Retina (tissue), 1 donor: ENCODE measurements around the gene UBXN2A.
"Not testable (repeated sequence)": the region's sequence is repeated elsewhere in the genome, so short reads cannot be mapped to it uniquely, and the experiment has no call there.

ENCODE experiments used
- DNase-seq: peaks from one replicate; pipeline ENCODE4 v3.0.0-alpha.2; 2016

Gene UBXN2A

DNA sequence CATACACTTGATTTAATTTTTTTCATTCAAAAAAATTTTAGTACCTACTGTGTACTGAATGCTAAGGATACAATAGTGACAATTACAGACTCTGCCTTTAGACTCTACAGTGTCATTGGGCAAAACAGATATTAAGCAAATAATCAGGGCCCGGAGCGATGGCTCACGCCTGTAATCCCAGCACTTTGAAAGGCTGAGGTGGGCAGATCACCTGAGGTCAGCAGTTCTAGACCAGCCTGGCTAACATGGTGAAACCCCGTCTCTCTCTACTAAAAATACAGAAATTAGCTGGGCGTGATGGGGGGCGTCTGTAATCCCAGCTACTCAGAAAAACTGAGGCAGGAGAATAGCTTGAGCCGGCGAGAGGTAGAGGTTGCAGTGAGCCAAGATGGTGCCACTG lies 1.4 kb downstream of the UBXN2A start:
- no peak for DNase-seq

DNA sequence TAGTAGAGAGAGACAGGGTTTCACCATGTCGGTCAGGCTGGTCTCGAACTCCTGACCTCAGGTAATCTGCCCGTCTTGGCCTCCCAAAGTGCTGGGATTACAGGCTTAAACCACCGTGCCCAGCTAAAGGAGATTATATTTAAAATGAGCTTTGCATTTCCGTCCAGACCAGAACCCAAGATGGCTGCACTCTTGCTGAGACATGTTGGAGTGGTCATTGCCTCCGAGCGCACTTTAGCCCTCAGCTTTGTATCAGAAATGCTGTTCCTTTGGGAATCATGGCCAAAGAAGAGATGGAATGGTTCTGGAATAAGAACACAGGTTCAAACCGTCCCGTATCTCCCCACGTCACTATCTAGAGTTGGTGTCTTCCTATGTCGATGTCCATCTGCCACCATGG lies 3.4 kb downstream of the UBXN2A start:
- no peak for DNase-seq

DNA sequence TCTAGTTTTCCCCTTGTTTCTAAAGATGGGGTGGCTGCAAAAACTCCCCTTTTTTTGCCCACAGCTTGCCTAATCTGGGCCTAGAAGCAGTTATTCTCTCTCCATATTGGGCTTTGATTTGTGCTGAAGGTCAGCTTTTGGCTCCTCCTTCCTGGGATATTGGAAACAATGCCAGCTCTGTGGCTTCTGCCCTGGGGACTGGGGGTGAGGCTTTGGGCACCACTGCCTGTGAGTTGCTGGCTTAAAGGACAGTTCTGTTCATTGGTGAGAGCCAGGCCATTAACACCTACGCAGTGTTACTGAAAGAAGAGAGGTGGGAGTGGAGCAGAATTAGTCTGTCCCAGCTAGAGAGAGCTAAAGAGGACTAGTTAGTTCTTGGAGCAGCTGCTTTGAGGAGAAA lies 4.3 kb downstream of the UBXN2A start:
- no peak for DNase-seq

DNA sequence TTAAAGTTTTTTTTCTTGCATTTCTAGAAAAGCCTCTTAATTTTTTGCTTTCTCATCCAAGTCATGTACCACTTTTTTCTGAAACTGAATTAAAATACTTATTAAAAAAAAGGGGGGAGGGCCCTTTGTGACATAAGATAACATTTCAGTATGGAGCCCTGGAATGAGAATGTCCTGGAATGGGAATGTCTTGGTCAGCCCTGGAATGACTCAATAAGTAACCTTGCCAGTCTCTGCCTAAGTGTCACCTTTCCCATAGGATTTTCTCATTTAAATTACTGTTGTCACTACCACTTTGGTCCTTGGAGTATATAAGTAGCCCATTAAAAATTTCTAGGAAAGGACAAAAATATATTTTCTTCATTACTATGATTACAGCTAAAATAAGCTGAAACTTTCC lies 4.7 kb downstream of the UBXN2A start:
- DNase-seq: no peak

DNA sequence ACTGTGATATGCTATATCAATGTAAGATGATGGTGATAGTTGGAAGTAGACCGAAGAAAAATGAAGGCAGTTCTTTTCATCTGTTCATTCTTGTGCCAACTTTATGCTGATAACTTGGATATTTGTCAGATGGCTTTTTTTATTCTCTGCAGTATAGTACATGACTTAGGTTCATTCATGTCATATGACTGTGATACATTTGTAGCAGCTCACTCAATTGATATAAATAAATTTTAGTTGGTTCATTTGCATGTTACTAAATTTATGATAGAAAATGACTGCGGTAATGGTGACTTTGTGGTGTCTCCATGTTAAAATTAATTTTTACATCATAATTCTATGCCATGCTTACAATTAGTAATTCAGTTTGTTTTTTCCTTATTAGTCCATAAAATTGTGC lies 7.1 kb downstream of the UBXN2A start:
- no peak for DNase-seq

DNA sequence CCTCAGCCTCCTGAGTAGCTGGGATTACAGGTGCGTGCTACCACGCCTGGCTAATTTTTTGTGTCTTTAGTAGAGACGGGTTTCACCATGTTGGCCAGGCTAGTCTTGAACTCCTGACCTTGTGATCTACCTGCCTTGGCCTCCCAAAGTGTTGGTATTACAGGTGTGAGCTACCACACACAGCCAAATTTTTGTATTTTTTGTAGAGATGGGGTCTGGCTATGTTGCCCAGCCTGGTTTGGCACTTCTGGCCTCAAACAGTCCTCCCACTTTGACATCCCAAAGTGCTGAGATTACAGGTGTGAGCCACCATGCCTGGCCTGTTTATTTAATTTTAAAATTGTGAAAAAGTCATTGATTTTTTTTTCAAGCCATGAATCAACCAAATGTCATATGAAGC lies 12.3 kb downstream of the UBXN2A start:
- DNase-seq: not testable (repeated sequence)

DNA sequence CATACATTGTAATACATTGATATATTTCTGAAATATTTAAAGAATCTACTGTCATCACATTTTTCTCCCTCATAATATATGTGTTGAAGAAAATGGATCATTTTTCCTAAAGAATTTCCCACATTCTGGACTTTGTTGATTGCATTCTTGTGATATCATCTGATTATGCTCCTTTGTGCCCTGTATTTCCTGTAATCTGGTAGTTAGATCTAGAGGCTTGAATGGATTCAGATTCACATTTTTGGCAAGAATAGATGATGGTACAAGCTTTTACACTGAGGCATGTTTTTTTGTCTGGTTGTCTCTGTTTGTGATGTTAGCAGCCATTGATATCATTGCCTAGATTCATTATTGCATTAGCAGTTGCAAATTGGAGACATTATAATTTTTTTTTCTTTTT lies 13.4 kb downstream of the UBXN2A start:
- no peak for DNase-seq

DNA sequence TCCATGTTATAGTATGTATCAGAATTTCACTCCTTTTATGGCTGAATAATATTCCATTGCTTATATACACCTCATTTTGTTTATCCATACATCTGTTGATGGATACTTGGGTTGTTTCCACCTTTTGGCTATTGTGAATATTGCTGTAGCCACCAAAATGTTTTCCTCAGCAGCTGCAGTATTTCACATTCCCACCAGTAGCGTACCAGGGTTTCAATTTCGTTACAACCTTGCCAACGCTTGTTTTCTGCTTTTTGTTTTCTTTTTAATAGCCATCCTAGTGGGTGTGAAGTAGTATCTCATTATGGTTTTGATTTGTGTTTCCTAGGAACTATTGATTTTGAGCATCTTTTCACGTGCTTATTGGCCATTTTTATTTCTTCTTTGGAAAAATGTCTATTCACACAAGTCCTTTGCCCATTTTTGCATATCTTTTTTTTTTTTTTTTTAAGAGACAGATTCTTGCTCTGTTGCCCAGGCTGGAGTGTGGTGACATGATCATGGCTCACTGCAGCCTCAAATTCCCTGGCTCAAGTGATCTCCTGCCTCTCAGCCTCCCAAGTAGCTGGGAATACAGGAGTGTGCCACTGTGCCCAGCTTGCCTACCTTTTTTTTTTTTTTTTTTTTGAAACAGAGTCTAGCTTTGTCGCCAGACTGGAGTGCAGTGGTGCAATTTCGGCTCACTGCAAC lies 14.2 kb downstream of the UBXN2A start:
- DNase-seq: no peak

DNA sequence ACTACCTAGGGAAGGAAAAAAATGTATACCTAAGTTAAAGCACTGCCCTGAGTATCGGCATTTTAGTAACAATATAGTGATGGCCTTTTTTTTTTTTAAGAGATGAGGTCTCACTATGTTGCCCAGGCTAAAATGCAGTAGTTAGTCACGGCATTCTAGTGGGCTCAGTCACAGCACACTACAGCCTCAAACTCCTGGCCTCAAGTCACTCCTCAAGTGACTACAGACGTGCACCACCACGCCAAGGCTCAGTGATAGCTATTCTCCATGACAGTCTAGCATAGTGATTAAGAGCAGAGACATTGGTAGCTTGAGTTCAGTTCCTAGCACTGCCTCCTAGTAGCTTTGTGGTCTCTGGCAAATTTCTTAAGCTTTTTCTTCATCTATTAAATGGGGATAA lies 27.6 kb downstream of the UBXN2A start:
- no peak for DNase-seq

DNA sequence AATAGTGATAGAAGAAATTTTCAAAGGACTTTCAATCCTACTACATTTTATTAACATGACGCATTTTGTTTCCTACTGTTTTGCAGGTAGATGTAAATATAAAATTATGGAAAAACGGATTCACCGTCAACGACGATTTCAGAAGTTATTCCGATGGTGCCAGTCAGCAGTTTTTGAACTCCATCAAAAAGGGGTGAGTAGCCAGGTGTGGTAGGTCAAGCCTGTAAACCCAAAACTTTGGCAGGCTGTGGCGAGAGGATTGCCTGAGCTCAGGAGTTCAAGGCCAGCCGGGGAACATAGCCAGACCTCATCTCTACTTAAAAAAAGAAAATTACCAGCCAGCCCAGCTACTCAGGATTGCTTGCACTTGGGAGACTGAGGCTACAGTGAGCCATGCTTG lies 36.6 kb downstream of the UBXN2A start:
- no peak for DNase-seq

DNA sequence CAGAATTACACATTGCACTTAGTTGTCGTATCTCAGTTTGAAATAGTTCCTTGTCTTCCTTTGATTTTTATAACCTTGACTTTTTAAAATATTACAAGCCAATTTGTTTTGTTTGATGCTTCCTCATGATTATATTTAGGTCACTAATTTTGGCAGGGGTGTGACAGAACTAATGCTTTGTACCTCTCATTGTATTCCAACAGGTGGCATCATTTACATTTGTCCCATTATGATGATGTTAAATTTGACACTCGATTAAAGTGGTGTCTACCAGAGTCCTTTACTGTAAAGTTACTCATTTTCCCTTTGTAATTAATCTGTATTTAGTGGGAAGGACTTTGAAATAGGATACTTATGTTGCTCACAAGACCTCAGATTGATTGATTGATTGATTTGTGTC lies 48.1 kb downstream of the UBXN2A start:
- no peak for DNase-seq

DNA sequence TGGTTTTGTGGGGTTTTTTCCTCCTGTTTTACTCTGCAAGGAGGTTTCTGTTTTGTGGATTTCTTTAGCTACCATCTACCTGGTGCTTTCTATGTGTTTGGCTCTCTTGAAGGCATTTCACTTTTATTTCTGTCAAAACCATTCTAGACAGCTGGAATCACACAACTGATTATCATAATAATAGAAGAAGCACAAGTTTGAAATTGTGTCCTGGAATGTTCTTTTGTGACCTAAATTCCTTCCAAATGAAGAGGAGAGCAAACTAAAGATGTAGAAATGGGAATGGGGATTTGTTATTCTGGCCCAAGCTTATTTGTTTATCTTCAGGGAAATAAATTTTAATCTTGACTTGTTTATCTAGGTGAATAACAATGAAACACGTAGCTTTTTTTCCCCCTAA lies 52.7 kb downstream of the UBXN2A start:
- DNase-seq: no peak

DNA sequence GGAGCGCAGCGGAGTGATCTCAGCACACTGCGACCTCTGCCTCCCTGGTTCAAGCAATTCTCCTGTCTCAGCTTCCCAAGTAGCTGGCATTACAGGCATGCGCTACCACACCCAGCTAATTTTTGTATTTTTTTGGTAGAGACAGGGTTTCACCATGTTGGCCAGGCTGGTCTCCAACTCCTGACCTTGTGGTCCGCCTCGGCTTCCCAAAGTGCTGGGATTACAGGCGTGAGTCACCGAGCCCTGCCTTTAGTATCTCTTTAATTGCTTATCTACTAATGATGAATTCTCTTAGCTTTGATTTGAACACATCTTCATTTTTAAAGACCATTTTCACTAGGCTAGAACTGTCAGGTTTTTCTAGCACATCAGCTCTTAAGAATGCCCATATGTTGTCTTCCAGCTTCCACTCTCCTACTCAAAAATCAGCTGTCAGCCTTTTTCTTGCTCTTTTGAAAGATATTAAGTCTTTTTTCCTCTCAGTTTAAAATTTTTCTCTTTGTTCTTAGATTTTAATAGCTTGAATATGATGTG lies 53.5 kb downstream of the UBXN2A start:
- DNase-seq: no peak

DNA sequence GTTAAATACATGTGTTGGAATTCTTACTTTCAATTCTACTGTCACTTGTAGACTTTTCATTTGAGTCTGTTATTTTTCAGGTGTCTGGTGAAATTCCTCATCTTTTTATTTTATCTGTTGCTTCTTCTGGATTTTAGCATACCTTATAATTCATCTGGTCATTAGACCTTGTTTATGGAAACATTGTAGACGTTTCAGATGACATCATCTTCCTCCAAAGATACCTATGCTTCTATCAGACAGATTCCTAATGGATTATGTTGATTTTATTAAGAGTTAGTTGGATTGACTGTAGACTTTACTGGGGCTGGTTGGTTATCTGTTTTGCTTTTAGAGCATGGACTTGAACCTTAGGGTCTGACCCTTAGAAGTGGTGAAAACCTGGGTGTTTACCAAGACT lies 54.3 kb downstream of the UBXN2A start:
- DNase-seq: no peak

DNA sequence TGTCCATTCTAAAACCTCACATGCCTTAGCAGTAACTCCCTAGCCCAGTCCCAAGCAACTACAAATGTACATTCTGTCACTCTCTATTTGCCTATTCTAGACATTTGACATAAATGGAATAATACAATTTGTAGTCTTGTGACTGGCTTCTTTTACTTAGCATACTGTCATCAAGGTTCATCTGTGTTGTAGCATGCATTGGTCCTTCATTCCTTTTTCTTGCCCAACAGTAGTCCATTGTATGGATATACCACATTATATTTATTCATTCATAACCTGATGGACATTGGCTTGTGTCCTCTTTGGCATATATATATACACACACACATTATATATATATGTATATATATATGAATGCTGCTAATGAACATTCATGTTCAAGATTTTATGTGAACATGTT lies 67.4 kb downstream of the UBXN2A start:
- no peak for DNase-seq

DNA sequence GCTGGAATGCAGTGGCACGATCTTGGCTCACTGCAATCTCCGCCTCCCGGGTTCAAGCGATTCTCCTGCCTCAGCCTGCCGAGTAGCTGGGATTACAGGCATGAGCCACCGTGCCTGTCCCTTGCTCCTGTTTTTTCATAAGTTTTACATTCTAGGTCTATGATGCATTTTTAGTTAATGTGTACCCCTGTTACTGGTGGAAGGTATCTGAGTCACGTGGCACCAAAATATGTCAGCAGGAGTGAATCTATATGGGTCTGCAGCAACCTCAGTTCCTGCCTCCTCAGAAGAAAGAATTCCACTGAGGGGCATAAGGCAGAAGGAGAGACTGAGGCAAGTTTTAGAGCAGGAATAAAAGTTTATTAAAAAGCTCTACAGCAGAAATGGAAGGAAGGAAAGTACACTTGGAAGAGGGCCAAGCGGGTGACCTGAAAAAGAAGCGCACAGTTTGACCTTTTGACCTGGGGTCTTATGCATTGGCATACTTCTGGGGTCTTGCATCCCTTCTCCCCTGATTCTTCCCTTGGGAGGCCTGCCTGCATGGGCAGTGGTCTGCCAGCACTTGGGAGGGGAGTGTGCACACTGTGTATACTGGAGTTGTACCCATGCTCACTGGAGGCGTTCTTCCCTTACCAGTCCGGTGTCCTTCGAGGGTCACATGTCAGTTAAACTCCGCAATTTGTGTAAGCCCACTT lies 68.6 kb downstream of the UBXN2A start:
- no peak for DNase-seq

DNA sequence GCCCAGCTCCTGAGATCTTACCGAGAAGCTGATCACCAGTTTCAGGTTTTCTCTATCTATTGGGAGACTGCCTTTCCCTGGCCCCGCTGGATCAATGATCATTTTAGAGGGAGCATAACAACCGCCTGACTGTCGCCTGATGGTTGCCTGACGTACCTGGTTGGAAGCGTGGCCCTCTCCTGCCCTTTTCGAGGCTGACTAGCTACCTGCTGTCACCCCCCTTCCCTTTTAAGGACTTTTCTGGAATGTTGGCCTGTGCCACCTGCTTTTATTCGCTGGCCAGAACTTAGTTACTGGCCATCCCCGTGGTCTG lies 69.1 kb downstream of the UBXN2A start:
- DNase-seq: no peak

DNA sequence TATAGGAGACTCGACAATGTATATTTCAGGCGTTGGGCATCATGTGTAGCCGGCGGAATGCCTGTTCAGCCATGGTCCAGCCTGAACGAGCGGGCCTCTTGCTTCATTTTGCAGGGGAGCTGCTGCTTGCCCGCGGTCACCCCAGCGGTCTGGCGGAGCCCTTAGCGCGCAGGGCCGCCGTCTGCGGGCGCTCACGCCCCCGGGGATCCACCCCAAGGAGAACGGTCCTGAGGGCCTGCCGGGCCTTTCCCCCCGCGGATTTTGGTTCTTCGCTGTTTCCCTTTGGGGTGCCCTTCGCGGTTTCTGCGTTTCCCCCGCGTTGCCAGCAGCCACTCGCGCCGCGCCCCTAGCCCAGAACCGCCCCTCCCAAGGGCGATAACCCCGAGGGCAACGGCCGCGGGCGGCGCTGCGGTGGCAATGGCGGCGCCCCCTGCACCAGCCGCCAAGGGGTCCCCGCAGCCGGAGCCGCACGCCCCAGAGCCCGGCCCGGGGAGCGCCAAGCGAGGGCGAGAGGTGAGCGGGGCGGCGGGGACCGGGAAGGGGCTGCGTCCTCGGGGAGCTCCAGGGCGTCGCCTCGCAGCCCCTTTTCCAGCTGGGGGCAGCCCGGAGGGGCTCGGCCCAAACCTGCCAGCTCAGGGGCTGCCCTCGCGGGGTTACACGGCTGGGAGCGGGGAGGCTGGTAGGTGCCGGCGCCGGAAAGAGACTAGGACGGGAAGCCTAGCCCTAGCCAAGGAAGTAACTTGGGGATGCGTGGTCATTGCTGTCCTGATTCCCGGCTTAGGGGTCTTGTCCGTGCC lies 69.6 kb downstream of the UBXN2A start, which contains the start of gene MFSD2B:
Gene MFSD2B, plus strand, starts transcription at position 406 of the 797 bp plus-strand sequence. Its CDS starts 12 bp downstream, at position 418.
- DNase-seq: peak; percentile 64

DNA sequence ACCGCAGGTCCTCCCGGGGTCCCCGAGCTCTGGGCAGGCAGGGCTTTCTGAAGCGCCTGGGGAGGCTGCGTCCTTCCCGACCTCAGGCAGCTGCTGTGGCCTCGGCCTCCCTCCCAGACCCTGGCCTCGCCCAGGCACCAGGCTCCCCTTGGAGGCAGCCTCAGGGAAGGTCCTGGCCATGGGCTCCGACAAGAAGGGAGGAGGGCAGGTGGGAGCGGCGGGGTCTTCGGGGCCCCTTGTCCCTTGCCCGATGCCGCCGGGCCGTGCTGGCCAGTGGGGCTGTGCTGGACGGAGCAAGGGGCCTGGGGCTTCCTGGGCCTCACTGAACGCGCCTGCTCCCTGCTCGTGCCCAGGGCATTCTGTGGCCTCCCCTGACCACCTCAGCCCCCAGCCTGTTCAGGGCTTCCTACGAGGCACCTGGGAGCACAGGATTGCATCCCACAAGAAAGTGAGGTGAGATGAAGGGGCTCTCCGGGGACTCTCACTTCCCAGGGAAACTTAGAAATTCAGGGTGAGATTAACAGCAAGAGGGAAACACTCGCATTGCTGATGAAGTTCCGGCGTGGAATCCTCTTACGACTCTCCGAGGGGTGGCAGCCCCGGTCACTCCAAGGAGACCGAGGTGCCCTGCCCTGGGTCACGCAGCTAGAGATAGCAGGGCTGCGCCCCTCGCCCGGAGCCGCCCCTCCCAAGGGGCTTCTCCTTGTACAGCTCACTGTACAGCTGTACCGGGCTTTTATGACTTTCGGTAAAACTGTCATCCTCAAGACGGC lies 70.4 kb downstream of the UBXN2A start:
- peak; percentile 67 for DNase-seq

DNA sequence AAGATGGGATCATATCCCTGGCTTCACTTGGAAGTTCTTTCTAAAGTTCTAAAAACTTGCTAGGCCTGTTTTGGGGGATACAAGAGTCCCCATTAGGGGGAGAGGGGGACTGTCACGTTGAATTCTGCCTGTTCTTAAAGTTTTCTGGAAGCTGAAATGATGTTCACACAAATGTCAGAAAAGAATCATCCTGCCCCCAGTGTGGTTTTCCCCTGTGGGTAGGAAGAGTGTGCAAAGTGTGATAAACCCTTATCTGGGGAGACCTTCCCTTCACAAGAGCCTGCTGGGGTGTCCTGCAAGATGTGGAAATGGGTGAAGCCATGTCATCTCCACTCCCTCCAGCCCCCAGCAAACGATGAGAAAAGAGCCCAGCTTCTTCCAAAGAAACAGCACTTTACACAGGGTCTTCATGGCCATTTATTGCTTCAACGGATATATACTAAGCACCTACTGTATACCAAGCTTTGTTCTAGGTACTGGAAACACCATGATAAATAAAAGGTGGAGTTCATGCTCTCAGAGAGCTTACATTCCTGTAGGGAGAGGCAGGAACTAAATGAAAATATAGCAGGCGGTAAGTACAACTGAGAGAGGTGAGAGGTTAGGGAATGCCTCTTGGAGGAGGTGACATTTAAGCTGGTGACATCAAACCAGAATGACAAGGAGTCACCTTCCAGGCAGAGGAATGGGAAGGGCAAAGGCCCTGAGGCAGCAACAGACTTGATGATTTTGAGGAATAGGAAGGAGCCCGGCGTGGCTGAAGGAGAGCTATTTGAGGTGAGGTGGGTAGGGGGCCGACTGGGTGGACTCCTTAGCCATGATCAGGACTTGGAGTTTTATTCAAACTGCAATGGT lies 71.2 kb downstream of the UBXN2A start:
- DNase-seq: no peak

DNA sequence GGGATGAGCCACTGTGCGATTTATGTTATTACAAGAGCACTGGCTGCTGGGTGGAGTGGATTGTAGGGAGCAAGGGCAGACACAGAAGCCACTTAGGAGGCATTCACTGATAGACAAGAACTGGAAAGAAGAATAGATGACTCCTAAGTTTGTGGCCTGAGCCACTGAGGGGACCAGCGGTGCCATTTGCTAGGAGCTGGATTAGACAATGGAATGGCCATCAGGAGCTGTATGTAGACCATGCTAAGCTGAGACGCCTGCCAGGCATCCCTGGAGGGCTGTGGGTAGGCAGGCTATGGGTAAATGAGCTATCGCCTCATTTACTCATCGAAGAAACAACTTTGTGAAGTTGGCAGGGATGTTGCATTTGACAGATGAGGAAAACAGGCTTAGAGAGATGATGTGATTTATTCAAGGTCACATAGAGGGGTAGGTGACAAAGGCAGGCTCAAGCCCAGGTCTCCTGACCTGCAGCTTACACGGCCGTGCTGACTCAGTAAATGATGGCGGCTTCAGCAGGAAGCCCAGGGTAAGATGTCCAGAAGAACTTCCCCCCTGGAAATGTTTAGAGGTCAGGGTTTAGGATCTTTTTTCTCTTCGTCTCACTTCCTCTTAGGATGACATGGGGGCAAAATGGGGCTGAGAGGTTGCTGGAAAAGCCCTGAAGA lies 72.4 kb downstream of the UBXN2A start:
- DNase-seq: no peak
